GM10266 (cell line): ENCODE results near the gene SSBP4.

Source experiments
- DNase-seq: peaks from one replicate; pipeline ENCODE4 v3.0.0; 2012; ENCODE audit errors: extremely low spot score
- CTCF ChIP-seq: IDR thresholded peaks from 2 replicates; pipeline ENCODE4 v1.5.1; 2012; ENCODE audit warnings: mild to moderate bottlenecking, low read depth; ENCODE audit not compliant: control insufficient read depth, insufficient read depth; ENCODE audit errors: missing control alignments

The SSBP4 gene

GRCh38 chr19:18440936-18441803 is 22.0 kb downstream of the SSBP4 start:
- no peak for TF ChIP-seq CTCF
- no peak for DNase-seq

- no peak for TF ChIP-seq CTCF
- no peak for DNase-seq
Measured at GRCh38 chr19:18441804-18442788, 22.9 kb downstream of the SSBP4 start.

GRCh38 chr19:18442941-18443340 is 23.7 kb downstream of the SSBP4 start:
- DNase-seq = no peak
- TF ChIP-seq CTCF = no peak

GRCh38 chr19:18443406-18443805 is 24.2 kb downstream of the SSBP4 start:
- TF ChIP-seq CTCF = no peak
- DNase-seq = no peak

- no peak for DNase-seq
- TF ChIP-seq CTCF = no peak
Measured at GRCh38 chr19:18443831-18444230, 24.6 kb downstream of the SSBP4 start.

GRCh38 chr19:18444513-18444912 is 25.3 kb downstream of the SSBP4 start:
- DNase-seq = no peak

More at GRCh38 chr19:18444513-18444912, 25.3 kb downstream of the SSBP4 start:
- TF ChIP-seq CTCF = no peak
